GM21619 (cell line): ENCODE results near the gene THBD.

Experiments
- ATAC-seq: cut with Tn5 transposase; IDR thresholded peaks from one replicate; pipeline ENCODE4 v1.9.1; 2021; ENCODE audit not compliant: unreplicated experiment

Gene THBD

GRCh38 chr20:23085436-23086055 is 36.1 kb upstream of the THBD start:
- no peak for ATAC-seq

- ATAC-seq: no peak
These were observed 35.4 kb upstream of the THBD start for GRCh38 chr20:23084845-23085365.

- no peak for ATAC-seq
These were observed 34.9 kb upstream of the THBD start for GRCh38 chr20:23084282-23084844.

GRCh38 chr20:23083553-23084220 is 34.2 kb upstream of the THBD start:
- ATAC-seq: no peak

- no peak for ATAC-seq
These were observed 33.5 kb upstream of the THBD start for GRCh38 chr20:23082846-23083552.

GRCh38 chr20:23081263-23081819 is 31.9 kb upstream of the THBD start:
- no peak for ATAC-seq

- no peak for ATAC-seq
These were observed 31.0 kb upstream of the THBD start for GRCh38 chr20:23080521-23080920.

- ATAC-seq: no peak
These were observed 30.5 kb upstream of the THBD start for GRCh38 chr20:23079926-23080325.

GRCh38 chr20:23079016-23079351 is 29.5 kb upstream of the THBD start:
- ATAC-seq: no peak

GRCh38 chr20:23078351-23079015 is 29.0 kb upstream of the THBD start:
- no peak for ATAC-seq

GRCh38 chr20:23077277-23077676 is 27.8 kb upstream of the THBD start:
- no peak for ATAC-seq

- ATAC-seq: no peak
These were observed 24.6 kb upstream of the THBD start for GRCh38 chr20:23074052-23074451.

- no peak for ATAC-seq
These were observed 23.6 kb upstream of the THBD start for GRCh38 chr20:23072892-23073586.

GRCh38 chr20:23071996-23072395 is 22.5 kb upstream of the THBD start:
- no peak for ATAC-seq

GRCh38 chr20:23071398-23071797 is 21.9 kb upstream of the THBD start:
- ATAC-seq: no peak

GRCh38 chr20:23069108-23069507 is 19.6 kb upstream of the THBD start:
- ATAC-seq: no peak

- no peak for ATAC-seq
These were observed 18.8 kb upstream of the THBD start for GRCh38 chr20:23068283-23068682.

GRCh38 chr20:23066772-23067171 is 17.3 kb upstream of the THBD start:
- no peak for ATAC-seq

- ATAC-seq: no peak
These were observed 16.1 kb upstream of the THBD start for GRCh38 chr20:23065266-23066201.
